ENCODE measurements around the gene OGDH. TPM values are rescaled to one million over a fixed set of nuclear protein-coding genes. Genes with fewer than 3 reads are reported as not detected.

The OGDH gene
- total and polyA plus RNA-seq, 10 of the 15 experiments (the other 5 are each of a cell fraction or from before 2014, with no cell fraction given), result 4.1 to 103 (median 48.4) TPM

DNA sequence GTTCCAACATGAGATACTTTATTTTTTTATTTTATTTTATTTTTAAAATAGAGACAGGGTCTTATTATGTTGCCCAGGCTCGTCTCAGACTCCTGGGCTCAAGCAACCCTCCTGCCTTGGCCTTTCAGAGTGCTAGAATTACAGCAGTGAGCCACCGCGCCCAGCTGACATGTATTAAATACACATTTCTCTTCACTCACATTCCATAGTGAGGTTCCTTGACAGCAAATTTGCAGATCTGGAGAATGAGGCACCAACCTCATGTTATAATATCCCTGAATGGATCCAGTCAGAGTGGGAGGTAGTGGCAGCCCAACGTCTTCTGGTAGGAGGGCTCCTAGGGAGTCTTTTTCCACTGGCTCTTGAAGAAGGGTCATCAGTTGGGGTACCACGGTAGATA lies 46.1 kb downstream of the OGDH start:
- BruUV-seq (replicated peaks), result no TSS peak
- CTCF ChIA-PET, result no interaction called here
- intact Hi-C loops (cut with micrococcal nuclease; ENCODE audit: unreplicated experiment), result no loop called here

More for the DNA sequence above, 46.1 kb downstream of the OGDH start:
- Histone ChIP-seq H3K4me3 (no peak overlapping the region), H3K4me2 (ENCODE audit: control insufficient read depth, insufficient read depth) (no peak overlapping the region), H4K20me1 (ENCODE audit: control insufficient read depth, insufficient read depth) (no peaks in the 10 kb centered on the region), H2AFZ (ENCODE audit: control insufficient read depth, low read depth, low read length) (no peak overlapping the region), H3K79me2 (ENCODE audit: control insufficient read depth, insufficient read depth, low read length) (no peaks in the 10 kb centered on the region), H3K9me3 (replicated peaks; ENCODE audit: control insufficient read depth, insufficient read depth, low read length) (no peaks in the 10 kb centered on the region), H3K27ac (ENCODE audit: control insufficient read depth, insufficient read depth) (no peak overlapping the region), H3K9ac (ENCODE audit: control insufficient read depth, insufficient read depth, low read length) (no peak overlapping the region), H3K4me1 (ENCODE audit: control insufficient read depth, insufficient read depth, low read length) (no peaks in the 10 kb centered on the region), H3K36me3 (ENCODE audit: control insufficient read depth in 2 of 2, insufficient read depth in 2 of 2, low read length in 1 of 2) (peaks cover 5 to 26% of the 10 kb centered on the region in 2 experiments), H3K27me3 (replicated peaks in 1 of 2; ENCODE audit: control insufficient read depth in 2 of 2, insufficient read depth in 2 of 2, low read length in 1 of 2) (no peaks in the 10 kb centered on the region)
- in situ Hi-C loops (cut with MboI), result no loop called here
- DNase-seq (ENCODE audit: low read depth, low spot score) (no peak), FAIRE-seq (no peak), ATAC-seq (no peak)
- WGBS (ENCODE audit: insufficient coverage, insufficient replicate concordance, low lambda C conversion rate, missing lambda C conversion rate), result 96% methylated on average over 5 of the region's 5 CpGs
- RAD21 ChIA-PET (ENCODE audit: unreplicated experiment), result no interaction called here
- POLR2A ChIA-PET, result no interaction called here
- TF ChIP-seq HSF1 (IDR thresholded peaks at IDR 0.05; ENCODE audit: low read depth, low read length) (no peak), ZBTB40 (IDR thresholded peaks at IDR 0.05; ENCODE audit: borderline replicate concordance) (no peak), HDGF (IDR thresholded peaks at IDR 0.05) (no peak), CREB1 (IDR thresholded peaks at IDR 0.05; ENCODE audit: low read depth) (no peak), SMAD5 (IDR thresholded peaks at IDR 0.05; ENCODE audit: low read depth) (no peak), LARP7 (IDR thresholded peaks at IDR 0.05) (no peak), ZNF207 (IDR thresholded peaks at IDR 0.05; ENCODE audit: borderline replicate concordance) (no peak)
- TF ChIP-seq, protein P1, sequence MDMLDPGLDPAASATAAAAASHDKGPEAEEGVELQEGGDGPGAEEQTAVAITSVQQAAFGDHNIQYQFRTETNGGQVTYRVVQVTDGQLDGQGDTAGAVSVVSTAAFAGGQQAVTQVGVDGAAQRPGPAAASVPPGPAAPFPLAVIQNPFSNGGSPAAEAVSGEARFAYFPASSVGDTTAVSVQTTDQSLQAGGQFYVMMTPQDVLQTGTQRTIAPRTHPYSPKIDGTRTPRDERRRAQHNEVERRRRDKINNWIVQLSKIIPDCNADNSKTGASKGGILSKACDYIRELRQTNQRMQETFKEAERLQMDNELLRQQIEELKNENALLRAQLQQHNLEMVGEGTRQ (IDR thresholded peaks at IDR 0.05; ENCODE audit: borderline replicate concordance, low read depth, low read length), result no peak
- SMC1A ChIA-PET (ENCODE audit: uncharacterized antibody, unreplicated experiment), result no interaction called here
